Subcutaneous adipose tissue (tissue), 4 donors: ENCODE results near the gene GDNF. TPM values are rescaled to one million over a fixed set of nuclear protein-coding genes. Genes with fewer than 3 reads are reported as not detected.

ENCODE experiments used
- CTCF ChIP-seq: fragments of 450-650 bp; IDR thresholded peaks from one replicate; pipeline ENCODE4 v1.5.1; 2016; ENCODE audit warnings: low read depth, mild to moderate bottlenecking, control low read depth, antibody characterized with exemption, moderate library complexity
- total RNA-seq, 4 donors: library from RNA; depleted of rRNA; stranded (reverse); fragments of >200 nt; gene quantifications; one replicate each; pipeline ENCODE4 v1.1.0, GENCODE V29; 2016

GDNF gene
- total RNA-seq, 4 donors from 2014 or later = 0.17 TPM; not detected in 3

DNA sequence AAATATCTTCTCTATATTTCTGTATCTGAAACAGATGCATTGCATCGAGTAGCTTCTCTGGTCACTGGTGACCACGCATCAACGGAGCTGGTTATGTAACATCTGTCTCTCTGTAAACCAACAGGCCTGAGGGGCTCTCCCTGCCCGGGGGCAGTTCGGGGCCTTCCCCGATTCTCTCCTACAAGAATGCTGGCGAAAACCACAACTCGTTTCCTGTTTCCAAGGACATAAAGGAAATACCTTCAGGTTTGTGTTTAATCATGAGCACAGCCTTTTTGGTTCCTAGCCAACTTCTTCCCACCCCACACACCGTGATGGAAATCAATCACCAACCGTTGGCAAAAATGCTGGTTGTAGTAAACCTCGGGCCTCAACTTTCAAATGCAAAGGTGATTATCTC is 25.1 kb downstream of the GDNF start:
- TF ChIP-seq CTCF = no peak

GRCh38 chr5:37812365-37812764 is 27.5 kb downstream of the GDNF start:
- no peak for TF ChIP-seq CTCF

DNA sequence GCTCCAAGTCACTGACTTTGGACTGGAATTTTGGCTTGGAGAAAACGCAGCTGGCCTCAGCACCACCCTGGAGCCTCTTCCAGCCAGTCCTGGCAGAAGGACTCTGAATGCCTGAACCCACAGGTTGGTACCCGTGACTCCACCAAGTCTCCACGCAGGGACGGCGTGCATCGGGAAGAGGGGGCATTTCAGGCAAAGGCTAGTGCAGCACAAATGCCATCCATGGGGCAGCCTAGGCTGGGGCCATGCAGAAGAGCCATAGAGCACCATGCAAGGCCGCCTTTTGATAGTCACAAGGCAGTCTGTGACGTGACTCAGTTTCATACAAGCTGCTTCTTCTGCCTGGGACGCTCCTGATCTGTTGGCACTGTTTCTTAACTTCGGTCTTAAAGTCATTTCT is 28.0 kb downstream of the GDNF start:
- no peak for TF ChIP-seq CTCF

GRCh38 chr5:37810311-37810710 is 29.5 kb downstream of the GDNF start:
- TF ChIP-seq CTCF = no peak

- TF ChIP-seq CTCF = no peak
Observed at GRCh38 chr5:37808945-37809344, 30.9 kb downstream of the GDNF start.

- TF ChIP-seq CTCF = no peak
Observed at GRCh38 chr5:37807621-37808301, 32.1 kb downstream of the GDNF start.

- no peak for TF ChIP-seq CTCF
Observed at GRCh38 chr5:37807015-37807414, 32.8 kb downstream of the GDNF start.
